Stimulated activated CD8-positive, alpha-beta memory T cell treated with anti-CD3 and anti-CD28 coated beads, Interleukin-12 subunit alpha, Interleukin-12 subunit beta, amount 100 ng/mL, for 1 hour (primary cell): Measurements from ENCODE around the gene TMCC2.
A peak's percentile ranks its signal among the peaks of the same experiment; 100 is the strongest.
"Not testable (repeated sequence)": the region's sequence is repeated elsewhere in the genome, so short reads cannot be mapped to it uniquely, and the experiment has no call there.

Source experiments
- DNase-seq: peaks from one replicate; pipeline ENCODE4 v3.0.0-alpha.2; 2020; ENCODE audit warnings: low read depth

The TMCC2 gene

GRCh38 chr1:205216588-205216987 lies 11.2 kb upstream of the TMCC2 start:
- DNase-seq, result no peak

- no peak for DNase-seq
Observed at GRCh38 chr1:205217418-205217817, 10.3 kb upstream of the TMCC2 start.

DNA sequence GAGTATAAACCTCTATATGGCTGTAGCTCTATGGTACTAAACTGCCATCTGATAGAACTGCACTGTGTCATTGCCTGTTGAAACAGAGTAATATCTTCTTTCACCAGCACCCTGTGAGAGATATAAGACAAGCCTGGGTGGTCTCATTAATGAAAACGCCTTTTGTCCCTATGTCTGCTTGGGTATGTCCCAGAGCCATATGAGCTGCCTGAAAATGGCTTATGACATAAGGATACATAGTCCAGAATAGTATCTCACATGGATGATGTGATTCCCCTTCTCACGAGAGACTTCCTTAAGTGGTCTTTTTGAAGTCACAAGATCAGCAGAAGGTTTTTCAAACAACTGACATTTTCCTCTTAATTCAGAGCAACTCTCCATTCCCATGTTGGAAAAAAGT lies 7.3 kb upstream of the TMCC2 start:
- no peak for DNase-seq

DNA sequence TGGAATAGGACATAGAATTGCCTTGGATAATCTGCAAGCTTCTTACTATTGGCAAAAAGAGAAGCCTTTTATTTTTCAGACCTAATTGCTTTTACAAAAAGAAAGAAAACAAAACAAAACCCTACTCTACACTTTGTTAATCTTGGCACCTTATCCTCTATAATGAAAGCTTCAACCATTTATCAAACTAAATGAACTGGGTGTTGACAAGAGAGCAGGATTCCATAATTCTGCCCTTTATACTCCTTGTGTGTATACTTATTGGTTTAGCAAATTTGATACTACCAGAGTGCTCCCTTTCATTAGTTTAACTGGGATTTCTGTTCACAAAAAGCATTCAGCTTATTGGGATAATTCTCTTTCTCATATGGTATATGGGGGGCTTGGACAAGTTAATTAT lies 3.0 kb upstream of the TMCC2 start:
- no peak for DNase-seq

GRCh38 chr1:205225901-205226765 lies 1.6 kb upstream of the TMCC2 start:
- no peak for DNase-seq

- no peak for DNase-seq
Observed at GRCh38 chr1:205226868-205227583, 720 bp upstream of the TMCC2 start.

- DNase-seq, result no peak
Observed at GRCh38 chr1:205228093-205228521, 361 bp downstream of the TMCC2 start.

- peak; percentile 40 for DNase-seq
Observed at GRCh38 chr1:205229399-205229871, 1.7 kb downstream of the TMCC2 start.

DNA sequence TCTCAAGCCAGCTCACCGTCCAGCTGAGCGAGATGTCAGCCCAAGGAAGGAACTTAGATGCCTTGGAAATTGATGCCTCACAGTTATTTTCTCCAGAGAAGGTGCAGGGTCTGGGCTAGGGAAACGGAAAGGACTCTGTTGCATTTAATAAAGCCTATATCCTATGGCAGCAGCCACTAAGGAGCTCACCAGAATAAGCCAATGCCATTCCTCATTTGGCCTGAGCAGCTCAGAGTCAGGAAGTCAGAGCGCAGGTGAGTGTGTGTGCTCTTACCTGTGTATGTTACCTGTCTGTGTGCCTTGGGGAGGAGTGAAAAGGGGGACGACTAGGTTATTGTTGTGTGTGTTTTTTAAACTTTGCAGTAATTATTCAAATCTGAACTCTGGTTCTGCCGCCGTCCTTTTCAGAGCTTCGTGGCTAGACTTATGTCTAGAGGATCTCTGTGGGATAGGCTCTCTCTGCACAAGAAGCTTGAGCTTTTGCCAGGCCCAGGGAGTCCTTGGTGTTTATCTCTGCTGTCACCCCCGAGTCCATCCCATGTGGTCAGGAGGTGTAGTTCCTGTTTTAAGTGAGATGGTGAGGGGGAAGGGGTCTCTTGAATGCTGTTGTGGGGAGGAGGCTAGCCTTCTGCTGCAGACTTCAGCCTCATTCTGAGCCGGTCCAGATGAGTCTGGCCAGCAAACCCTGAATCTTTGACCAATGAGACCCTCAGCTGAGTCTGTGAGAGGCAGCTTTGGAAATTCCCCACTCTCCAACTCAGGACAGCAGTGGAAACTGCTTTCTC lies 2.4 kb downstream of the TMCC2 start:
- no peak for DNase-seq

- DNase-seq, result no peak
Observed at GRCh38 chr1:205230982-205231381, 3.2 kb downstream of the TMCC2 start.

GRCh38 chr1:205232127-205232820 lies 4.5 kb downstream of the TMCC2 start:
- no peak for DNase-seq

DNA sequence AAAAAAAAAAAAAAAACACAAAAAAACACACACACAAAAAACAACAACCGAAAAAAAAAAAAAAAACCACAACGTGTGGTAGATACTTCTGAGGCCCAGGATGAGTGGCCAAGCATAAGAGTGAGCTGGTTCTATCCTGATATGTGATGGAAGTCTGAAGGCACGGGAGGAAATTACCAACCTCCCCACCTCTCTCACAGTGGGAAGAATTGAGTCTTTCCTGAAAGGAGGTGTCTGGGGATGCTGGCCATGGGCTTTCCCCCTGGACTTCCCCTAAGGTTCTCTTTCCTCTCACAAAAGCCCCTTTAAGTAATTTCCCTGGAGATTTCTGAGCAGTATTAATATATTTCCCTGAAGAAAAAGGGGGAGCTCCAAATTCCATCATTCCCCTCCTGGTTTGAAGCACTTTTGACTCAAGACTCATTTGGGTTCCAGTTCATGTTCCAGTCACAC lies 5.2 kb downstream of the TMCC2 start:
- no peak for DNase-seq

DNA sequence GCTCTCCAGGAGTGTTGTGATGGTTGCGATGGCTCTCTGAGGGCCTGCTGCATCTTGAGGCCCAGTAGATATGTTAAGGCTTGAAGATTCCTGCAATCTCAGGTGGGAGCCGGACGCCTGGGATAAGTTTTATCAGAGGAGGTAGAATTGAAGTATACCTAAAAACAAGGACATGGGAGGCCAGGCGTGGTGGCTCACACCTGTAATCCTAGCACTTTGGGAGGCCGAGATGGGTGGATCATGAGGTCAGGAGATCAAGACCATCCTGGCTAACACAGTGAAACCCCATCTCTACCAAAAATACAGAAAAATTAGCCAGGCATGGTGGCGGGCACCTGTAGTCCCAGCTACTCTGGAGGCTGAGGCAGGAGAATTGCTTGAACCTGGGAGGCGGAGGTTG lies 6.2 kb downstream of the TMCC2 start:
- not testable (repeated sequence) for DNase-seq

GRCh38 chr1:205235951-205236350 lies 8.2 kb downstream of the TMCC2 start:
- DNase-seq, result no peak

- no peak for DNase-seq
Observed at GRCh38 chr1:205236526-205236925, 8.8 kb downstream of the TMCC2 start.

DNA sequence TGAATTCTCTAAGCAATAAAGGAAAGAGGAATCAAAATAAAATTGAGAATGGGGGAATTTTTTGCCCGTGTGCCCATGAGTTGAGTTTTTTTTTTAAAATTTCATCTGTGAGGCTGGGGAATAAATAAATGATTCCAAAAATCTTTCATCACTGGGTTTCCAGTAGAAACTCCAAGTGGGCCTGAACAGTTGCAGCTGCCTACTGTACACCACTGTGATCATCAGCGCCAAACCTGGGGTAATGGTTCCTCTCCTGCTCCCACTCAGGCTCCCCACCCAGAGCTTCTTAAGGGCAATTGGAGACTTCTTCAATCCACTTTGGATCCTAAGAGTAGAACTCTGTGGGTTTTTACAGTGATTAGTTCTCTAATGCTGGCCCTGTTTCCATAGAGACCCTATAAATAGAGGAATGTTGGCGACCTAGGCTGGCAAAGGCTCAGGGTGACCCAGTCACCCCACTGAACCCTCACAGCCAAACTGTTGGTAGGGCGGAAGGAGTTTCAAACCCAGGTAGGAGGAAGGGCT lies 9.3 kb downstream of the TMCC2 start:
- no peak for DNase-seq

- DNase-seq, result no peak
Observed at GRCh38 chr1:205237526-205238484, 10.1 kb downstream of the TMCC2 start.

GRCh38 chr1:205239078-205239477 lies 11.3 kb downstream of the TMCC2 start:
- DNase-seq, result no peak

DNA sequence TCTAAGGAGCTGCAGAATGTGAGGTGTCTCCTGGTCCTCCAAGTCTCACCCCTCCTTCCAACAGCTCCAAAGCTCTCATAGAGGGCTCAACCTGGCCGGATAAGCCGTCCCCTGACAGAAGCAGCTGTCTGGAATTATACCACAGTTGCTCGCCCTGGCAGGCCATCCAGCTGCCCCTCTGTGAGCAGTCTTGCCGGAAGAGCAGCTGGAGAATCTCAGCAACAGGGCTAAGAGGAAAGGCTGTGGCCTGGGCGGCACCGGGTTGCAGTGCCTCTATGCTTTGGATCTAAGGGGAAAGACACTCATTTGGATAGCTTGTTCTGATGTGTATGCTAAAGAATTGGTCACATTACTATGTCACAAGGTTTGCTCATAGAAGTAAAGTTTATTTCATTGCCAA lies 12.4 kb downstream of the TMCC2 start:
- no peak for DNase-seq

DNA sequence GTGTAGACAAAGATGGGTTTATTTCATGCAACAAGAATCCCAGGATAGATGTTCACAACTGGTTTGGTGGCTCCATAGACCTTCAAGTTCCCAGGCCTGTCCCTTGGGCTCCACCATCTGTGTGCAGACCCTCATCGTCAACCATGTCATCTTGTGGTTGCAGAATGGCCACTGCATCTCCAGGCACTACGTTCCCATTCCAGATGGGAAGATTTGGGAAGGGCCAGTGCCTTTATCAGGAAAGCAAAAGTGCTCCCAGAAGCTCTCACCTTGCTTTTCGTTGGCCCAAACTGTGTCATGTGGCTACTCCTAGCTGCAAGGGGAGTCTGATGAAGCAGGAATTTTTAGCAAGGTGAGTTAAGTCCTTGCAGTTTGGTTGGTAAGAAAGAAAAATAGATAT lies 12.8 kb downstream of the TMCC2 start:
- DNase-seq, result no peak
